Activated T-helper 1 cell treated with anti-CD3 and anti-CD28 coated beads, Interleukin-12 subunit alpha, Interleukin-12 subunit beta, Interleukin-2, Interleukin-4 antibody, amounts not matched to agents 30 ng/mL and 10 ng/mL and 1 ng/mL, durations not matched to agents 14 hours and 24 hours and 36 hours (primary cell): ENCODE measurements around the gene PPP1R3D. TPM values are rescaled to one million over a fixed set of nuclear protein-coding genes. Genes with fewer than 3 reads are reported as not detected.
"Not testable (repeated sequence)": the region's sequence is repeated elsewhere in the genome, so short reads cannot be mapped to it uniquely, and the experiment has no call there.

ENCODE experiments used
- DNase-seq: peaks from one replicate; pipeline ENCODE4 v3.0.0; 2021; ENCODE audit warnings: low spot score
- H3K27ac Mint-ChIP-seq: one replicate; pipeline ENCODE4 v1.8.0; 2021; ENCODE audit warnings: mild to moderate bottlenecking, mixed read lengths
- H3K27me3 Mint-ChIP-seq: one replicate; pipeline ENCODE4 v1.8.0; 2022; ENCODE audit warnings: mild to moderate bottlenecking, moderate library complexity, mixed read lengths; ENCODE audit not compliant: insufficient read depth
- H3K36me3 Mint-ChIP-seq: one replicate; pipeline ENCODE4 v1.8.0; 2021; ENCODE audit warnings: low read depth, mixed read lengths
- H3K4me1 Mint-ChIP-seq: one replicate; pipeline ENCODE4 v1.8.0; 2021; ENCODE audit warnings: low read depth, mixed read lengths
- H3K4me3 Mint-ChIP-seq: one replicate; pipeline ENCODE4 v1.8.0; 2021; ENCODE audit warnings: mild to moderate bottlenecking, moderate library complexity, mixed read lengths
- H3K9me3 Mint-ChIP-seq: one replicate; pipeline ENCODE4 v1.8.0; 2021; ENCODE audit warnings: mixed read lengths
- intact Hi-C: fragments of 100-400 bp; cut with micrococcal nuclease; formaldehyde crosslinking; loops from one replicate; pipeline ENCODE4 v1.15.1; 2024
- total RNA-seq: library from RNA; stranded (reverse); gene quantifications from 2 replicates; pipeline ENCODE4 v1.2.3, GENCODE V29; 2022

PPP1R3D gene
- total RNA-seq, 1 donor from 2014 or later: 7.0 TPM

- no peaks in the 10 kb centered on the region for H3K27me3 Mint-ChIP-seq
- no peaks in the 10 kb centered on the region for H3K4me1 Mint-ChIP-seq
- no peak overlapping the region for H3K4me3 Mint-ChIP-seq
- DNase-seq: no peak
- no peaks in the 10 kb centered on the region for H3K36me3 Mint-ChIP-seq
- H3K27ac Mint-ChIP-seq: no peak overlapping the region
- intact Hi-C loops: no loop called here
- no peaks in the 10 kb centered on the region for H3K9me3 Mint-ChIP-seq
Measured at GRCh38 chr20:59962155-59962554, 22.1 kb upstream of the PPP1R3D start.

GRCh38 chr20:59961423-59961822 lies 21.3 kb upstream of the PPP1R3D start:
- H3K4me3 Mint-ChIP-seq: no peak overlapping the region
- no peak for DNase-seq
- no peaks in the 10 kb centered on the region for H3K9me3 Mint-ChIP-seq
- no peaks in the 10 kb centered on the region for H3K4me1 Mint-ChIP-seq
- no peaks in the 10 kb centered on the region for H3K27me3 Mint-ChIP-seq
- no peak overlapping the region for H3K27ac Mint-ChIP-seq
- intact Hi-C loops: no loop called here
- H3K36me3 Mint-ChIP-seq: no peaks in the 10 kb centered on the region

- no peaks in the 10 kb centered on the region for H3K9me3 Mint-ChIP-seq
- no peak overlapping the region for H3K4me3 Mint-ChIP-seq
- no peaks in the 10 kb centered on the region for H3K36me3 Mint-ChIP-seq
- H3K27me3 Mint-ChIP-seq: no peaks in the 10 kb centered on the region
- intact Hi-C loops: no loop called here
- no peak for DNase-seq
- H3K27ac Mint-ChIP-seq: no peak overlapping the region
- no peaks in the 10 kb centered on the region for H3K4me1 Mint-ChIP-seq
Measured at GRCh38 chr20:59958626-59959025, 18.5 kb upstream of the PPP1R3D start.

- Mint-ChIP-seq H3K4me1 (no peaks in the 10 kb centered on the region), H3K36me3 (no peaks in the 10 kb centered on the region)
Measured at GRCh38 chr20:59958123-59958522, 18.0 kb upstream of the PPP1R3D start, which contains the start of gene CDH26. CDH26 (plus strand) TSS chr20:59958423; CDS start chr20:59958727, 304 bp downstream.

GRCh38 chr20:59957568-59957967 lies 17.5 kb upstream of the PPP1R3D start:
- not testable (repeated sequence) for H3K27me3 Mint-ChIP-seq, H3K4me1 Mint-ChIP-seq, H3K36me3 Mint-ChIP-seq, DNase-seq, H3K4me3 Mint-ChIP-seq, H3K27ac Mint-ChIP-seq, H3K9me3 Mint-ChIP-seq
- intact Hi-C loops: loop anchor here (1.0 kb wide), 1 partner anchor 23 kb away; no protein-coding TSS in a partner anchor

More at GRCh38 chr20:59958123-59958522, 18.0 kb upstream of the PPP1R3D start, which contains the start of gene CDH26:
- Mint-ChIP-seq H3K4me3 (no peak within 1 kb of the TSS), H3K9me3 (no peaks in the 10 kb centered on the region), H3K27me3 (no peaks in the 10 kb centered on the region), H3K27ac (no peak within 1 kb of the TSS)
- DNase-seq: no peak
- intact Hi-C loops: no loop called here

GRCh38 chr20:59955131-59955796 lies 15.2 kb upstream of the PPP1R3D start:
- Mint-ChIP-seq H3K27ac (no peak overlapping the region), H3K27me3 (no peaks in the 10 kb centered on the region), H3K36me3 (no peaks in the 10 kb centered on the region), H3K4me3 (no peak overlapping the region), H3K4me1 (no peaks in the 10 kb centered on the region), H3K9me3 (no peaks in the 10 kb centered on the region)
- DNase-seq: no peak
- intact Hi-C loops: no loop called here

GRCh38 chr20:59954718-59955117 lies 14.6 kb upstream of the PPP1R3D start:
- H3K9me3 Mint-ChIP-seq: no peaks in the 10 kb centered on the region
- no peaks in the 10 kb centered on the region for H3K27me3 Mint-ChIP-seq
- intact Hi-C loops: no loop called here
- no peaks in the 10 kb centered on the region for H3K4me1 Mint-ChIP-seq
- no peaks in the 10 kb centered on the region for H3K36me3 Mint-ChIP-seq
- no peak for DNase-seq
- H3K27ac Mint-ChIP-seq: no peak overlapping the region
- no peak overlapping the region for H3K4me3 Mint-ChIP-seq

GRCh38 chr20:59949911-59950310 lies 9.8 kb upstream of the PPP1R3D start:
- Mint-ChIP-seq H3K27ac (no peak overlapping the region), H3K36me3 (peaks cover 9% of the 10 kb centered on the region), H3K27me3 (no peaks in the 10 kb centered on the region), H3K4me3 (no peak overlapping the region), H3K4me1 (peaks cover 18% of the 10 kb centered on the region), H3K9me3 (no peaks in the 10 kb centered on the region)
- DNase-seq: no peak
- intact Hi-C loops: loop anchor here (5.0 kb wide), 1 partner anchor 187 kb away; no protein-coding TSS in a partner anchor

GRCh38 chr20:59948828-59949720 lies 9.0 kb upstream of the PPP1R3D start:
- intact Hi-C loops: loop anchor here (1.0 to 5.0 kb wide), 2 partner anchors 9 to 188 kb away; partner anchors contain the start of genes FAM217B and PPP1R3D
- Mint-ChIP-seq H3K4me3 (peak overlapping the region; percentile 50), H3K27me3 (no peaks in the 10 kb centered on the region), H3K9me3 (no peaks in the 10 kb centered on the region), H3K27ac (peak overlapping the region; percentile 84), H3K4me1 (peaks cover 18% of the 10 kb centered on the region), H3K36me3 (peaks cover 16% of the 10 kb centered on the region)
- DNase-seq: peak; percentile 21

- H3K36me3 Mint-ChIP-seq: peaks cover 20% of the 10 kb centered on the region
- intact Hi-C loops: loop anchor here (1.0 to 5.0 kb wide), 2 partner anchors 8 to 189 kb away; partner anchors contain the start of genes FAM217B and PPP1R3D
- H3K4me3 Mint-ChIP-seq: no peak overlapping the region
Measured at GRCh38 chr20:59948212-59948611, 8.1 kb upstream of the PPP1R3D start.

GRCh38 chr20:59947376-59947775 lies 7.3 kb upstream of the PPP1R3D start:
- intact Hi-C loops: loop anchor here (5.0 kb wide), 1 partner anchor 190 kb away; no protein-coding TSS in a partner anchor
- Mint-ChIP-seq H3K4me3 (no peak overlapping the region), H3K36me3 (peaks cover 20% of the 10 kb centered on the region), H3K27me3 (no peaks in the 10 kb centered on the region), H3K4me1 (peaks cover 18% of the 10 kb centered on the region), H3K27ac (no peak overlapping the region), H3K9me3 (no peaks in the 10 kb centered on the region)
- no peak for DNase-seq

More at GRCh38 chr20:59948212-59948611, 8.1 kb upstream of the PPP1R3D start:
- Mint-ChIP-seq H3K27ac (no peak overlapping the region), H3K4me1 (peaks cover 18% of the 10 kb centered on the region), H3K27me3 (no peaks in the 10 kb centered on the region), H3K9me3 (no peaks in the 10 kb centered on the region)
- no peak for DNase-seq

- Mint-ChIP-seq H3K4me3 (no peak overlapping the region), H3K36me3 (peaks cover 20% of the 10 kb centered on the region), H3K4me1 (peaks cover 33% of the 10 kb centered on the region), H3K27ac (no peak overlapping the region), H3K27me3 (no peaks in the 10 kb centered on the region), H3K9me3 (no peaks in the 10 kb centered on the region)
- intact Hi-C loops: loop anchor here (5.0 kb wide), 1 partner anchor 192 kb away; no protein-coding TSS in a partner anchor
- DNase-seq: no peak
Measured at GRCh38 chr20:59945731-59946130, 5.6 kb upstream of the PPP1R3D start.

GRCh38 chr20:59945175-59945574 lies 5.1 kb upstream of the PPP1R3D start:
- H3K4me1 Mint-ChIP-seq: peaks cover 33% of the 10 kb centered on the region
- H3K9me3 Mint-ChIP-seq: no peaks in the 10 kb centered on the region
- DNase-seq: no peak
- intact Hi-C loops: loop anchor here (5.0 kb wide), 1 partner anchor 192 kb away; no protein-coding TSS in a partner anchor
- H3K27ac Mint-ChIP-seq: no peak overlapping the region
- H3K36me3 Mint-ChIP-seq: peaks cover 20% of the 10 kb centered on the region
- no peak overlapping the region for H3K4me3 Mint-ChIP-seq
- no peaks in the 10 kb centered on the region for H3K27me3 Mint-ChIP-seq
